ENCODE measurements around the gene RBM5. TPM values are rescaled to one million over a fixed set of nuclear protein-coding genes. Genes with fewer than 3 reads are reported as not detected.
"Not testable (repeated sequence)": the region's sequence is repeated elsewhere in the genome, so short reads cannot be mapped to it uniquely, and the experiment has no call there.

The RBM5 gene
- polyA plus RNA-seq, 1 of the 3 experiments (the other 2 are of a cell fraction): 113 TPM

- Histone ChIP-seq H3K9me3 (no peaks in the 10 kb centered on the region), H3K4me3 (ENCODE audit: low read depth in 2 of 2, low read length in 1 of 2) (no peak overlapping the region), H3K79me2 (ENCODE audit: insufficient read depth) (no peaks in the 10 kb centered on the region), H2AFZ (ENCODE audit: low read depth) (no peak overlapping the region), H3K27ac (ENCODE audit: low read depth in 2 of 2, low read length in 1 of 2) (no peak overlapping the region), H3K4me1 (ENCODE audit: control insufficient read depth in 1 of 2, insufficient read depth in 2 of 2, low read depth in 1 of 2, low read length in 1 of 2) (no peaks in the 10 kb centered on the region), H3K36me3 (replicated peaks in 1 of 2; ENCODE audit: control insufficient read depth in 1 of 2, insufficient read depth in 2 of 2, low read length in 1 of 2) (peaks cover 19 to 32% of the 10 kb centered on the region in 2 experiments), H3K9me2 (no peaks in the 10 kb centered on the region), H3K9ac (no peak overlapping the region), H3K27me3 (ENCODE audit: insufficient read depth) (no peaks in the 10 kb centered on the region), H3F3A (replicated peaks; ENCODE audit: insufficient read depth) (peaks cover 16% of the 10 kb centered on the region), H3K4me2 (no peak overlapping the region), H4K20me1 (ENCODE audit: insufficient read depth) (no peaks in the 10 kb centered on the region)
- no peak for DNase-seq
- ChIA-PET CTCF (no interaction called here), POLR2A (no interaction called here)
- no peak for TF ChIP-seq RCOR1 (IDR thresholded peaks at IDR 0.05; ENCODE audit: low read length)
- no peak for TF ChIP-seq EP300 (IDR thresholded peaks at IDR 0.05; ENCODE audit: borderline replicate concordance in 1 of 2, low read depth in 1 of 2, low read length in 1 of 2)
- TF ChIP-seq, protein P1, sequence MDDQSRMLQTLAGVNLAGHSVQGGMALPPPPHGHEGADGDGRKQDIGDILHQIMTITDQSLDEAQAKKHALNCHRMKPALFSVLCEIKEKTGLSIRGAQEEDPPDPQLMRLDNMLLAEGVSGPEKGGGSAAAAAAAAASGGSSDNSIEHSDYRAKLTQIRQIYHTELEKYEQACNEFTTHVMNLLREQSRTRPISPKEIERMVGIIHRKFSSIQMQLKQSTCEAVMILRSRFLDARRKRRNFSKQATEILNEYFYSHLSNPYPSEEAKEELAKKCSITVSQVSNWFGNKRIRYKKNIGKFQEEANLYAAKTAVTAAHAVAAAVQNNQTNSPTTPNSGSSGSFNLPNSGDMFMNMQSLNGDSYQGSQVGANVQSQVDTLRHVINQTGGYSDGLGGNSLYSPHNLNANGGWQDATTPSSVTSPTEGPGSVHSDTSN (IDR thresholded peaks at IDR 0.05): no peak
- no peak for TF ChIP-seq CTCF (IDR thresholded peaks at IDR 0.05)
- no peak for TF ChIP-seq YY1 (IDR thresholded peaks at IDR 0.05; ENCODE audit: low read depth)
- TF ChIP-seq CHD2 (IDR thresholded peaks at IDR 0.05; ENCODE audit: low read length, partially characterized antibody): no peak
- no peak for TF ChIP-seq GABPA (IDR thresholded peaks at IDR 0.05; ENCODE audit: low read depth)
- no peak for TF ChIP-seq USF1 (IDR thresholded peaks at IDR 0.05; ENCODE audit: borderline replicate concordance, low read depth)
- no peak for TF ChIP-seq RAD21 (IDR thresholded peaks at IDR 0.05; ENCODE audit: low read length)
- no peak for TF ChIP-seq MEF2A (IDR thresholded peaks at IDR 0.05; ENCODE audit: borderline replicate concordance, low read depth)
- no peak for TF ChIP-seq TAF1 (IDR thresholded peaks at IDR 0.05; ENCODE audit: borderline replicate concordance, low read depth, low read length)
- no peak for TF ChIP-seq ELF1 (IDR thresholded peaks at IDR 0.05)
- TF ChIP-seq RXRA (IDR thresholded peaks at IDR 0.05; ENCODE audit: borderline replicate concordance, low read depth): no peak
- TF ChIP-seq POLR2AphosphoS5 (IDR thresholded peaks at IDR 0.05; ENCODE audit: low read depth, low read length): no peak
- TF ChIP-seq, protein P2, sequence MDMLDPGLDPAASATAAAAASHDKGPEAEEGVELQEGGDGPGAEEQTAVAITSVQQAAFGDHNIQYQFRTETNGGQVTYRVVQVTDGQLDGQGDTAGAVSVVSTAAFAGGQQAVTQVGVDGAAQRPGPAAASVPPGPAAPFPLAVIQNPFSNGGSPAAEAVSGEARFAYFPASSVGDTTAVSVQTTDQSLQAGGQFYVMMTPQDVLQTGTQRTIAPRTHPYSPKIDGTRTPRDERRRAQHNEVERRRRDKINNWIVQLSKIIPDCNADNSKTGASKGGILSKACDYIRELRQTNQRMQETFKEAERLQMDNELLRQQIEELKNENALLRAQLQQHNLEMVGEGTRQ (IDR thresholded peaks at IDR 0.05; ENCODE audit: borderline replicate concordance, low read depth, low read length): no peak
- no peak for TF ChIP-seq MXI1 (IDR thresholded peaks at IDR 0.05; ENCODE audit: low read depth, low read length)
- 100% methylated on average over 1 of the region's 1 CpG for WGBS (ENCODE audit: low lambda C conversion rate)
Observed at GRCh38 chr3:50078622-50079021, 10.1 kb upstream of the RBM5 start.

- H3K27me3 ChIP-seq (ENCODE audit: insufficient read depth); H3K4me2 ChIP-seq; H3K9me3 ChIP-seq; H3K27ac ChIP-seq (ENCODE audit: low read depth in 2 of 2, low read length in 1 of 2); H2AFZ ChIP-seq (ENCODE audit: low read depth); DNase-seq; H3K36me3 ChIP-seq (replicated peaks in 1 of 2; ENCODE audit: control insufficient read depth in 1 of 2, insufficient read depth in 2 of 2, low read length in 1 of 2); H4K20me1 ChIP-seq (ENCODE audit: insufficient read depth); H3K9me2 ChIP-seq; H3K4me1 ChIP-seq (ENCODE audit: control insufficient read depth in 1 of 2, insufficient read depth in 2 of 2, low read depth in 1 of 2, low read length in 1 of 2); H3K4me3 ChIP-seq (ENCODE audit: low read depth in 2 of 2, low read length in 1 of 2); POLR2A ChIA-PET; CTCF ChIA-PET; H3K9ac ChIP-seq: not testable (repeated sequence)
- H3K79me2 ChIP-seq (ENCODE audit: insufficient read depth): peaks cover 18% of the 10 kb centered on the region
- peaks cover 14% of the 10 kb centered on the region for H3F3A ChIP-seq (replicated peaks; ENCODE audit: insufficient read depth)
- WGBS (ENCODE audit: low lambda C conversion rate): no CpG with 5 or more reads among the region's 33 CpGs
Observed at GRCh38 chr3:50084951-50085350, 3.8 kb upstream of the RBM5 start.
